ENCODE measurements around the gene ETS2.

ETS2 gene

DNA sequence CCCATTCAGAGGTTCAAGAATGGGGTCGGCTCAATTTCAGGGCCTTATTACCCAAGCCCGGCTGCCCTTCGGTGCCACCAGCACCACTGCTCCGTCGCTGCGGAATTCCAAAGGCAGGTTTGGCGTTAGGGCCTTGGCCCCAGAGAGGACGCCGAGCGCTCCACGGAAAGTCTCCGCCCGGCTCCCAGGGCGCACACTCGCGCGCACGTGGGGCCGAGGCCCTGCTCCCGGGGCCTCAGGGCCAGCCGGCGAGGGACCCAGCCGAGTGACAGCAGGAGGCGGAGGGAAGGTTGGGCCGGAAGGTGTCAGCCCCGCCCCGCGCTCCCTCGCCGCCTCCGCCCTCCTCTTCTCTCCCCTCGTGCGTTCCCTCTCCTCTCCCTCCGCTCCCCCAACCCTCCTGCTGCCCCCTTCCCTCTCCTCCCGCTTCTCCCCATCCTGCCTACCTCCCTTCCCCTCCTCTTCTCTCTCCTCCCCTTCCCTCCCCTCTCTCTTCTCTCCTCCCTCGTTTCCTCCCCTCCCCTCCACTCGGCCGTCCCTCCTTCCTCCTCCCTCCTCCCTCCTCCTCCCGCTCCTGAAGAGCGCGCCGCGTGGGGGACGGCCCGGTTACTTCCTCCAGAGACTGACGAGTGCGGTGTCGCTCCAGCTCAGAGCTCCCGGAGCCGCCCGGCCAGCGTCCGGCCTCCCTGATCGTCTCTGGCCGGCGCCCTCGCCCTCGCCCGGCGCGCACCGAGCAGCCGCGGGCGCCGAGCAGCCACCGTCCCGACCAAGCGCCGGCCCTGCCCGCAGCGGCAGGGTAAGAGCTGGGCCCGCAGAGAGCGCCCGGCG is at the start of gene ETS2:
TSS of gene ETS2 (plus strand) at position 602 of the 825 bp plus-strand sequence. CDS start 4,106 bp downstream, outside the sequence.
- peak; percentile 92 for DNase-seq

DNA sequence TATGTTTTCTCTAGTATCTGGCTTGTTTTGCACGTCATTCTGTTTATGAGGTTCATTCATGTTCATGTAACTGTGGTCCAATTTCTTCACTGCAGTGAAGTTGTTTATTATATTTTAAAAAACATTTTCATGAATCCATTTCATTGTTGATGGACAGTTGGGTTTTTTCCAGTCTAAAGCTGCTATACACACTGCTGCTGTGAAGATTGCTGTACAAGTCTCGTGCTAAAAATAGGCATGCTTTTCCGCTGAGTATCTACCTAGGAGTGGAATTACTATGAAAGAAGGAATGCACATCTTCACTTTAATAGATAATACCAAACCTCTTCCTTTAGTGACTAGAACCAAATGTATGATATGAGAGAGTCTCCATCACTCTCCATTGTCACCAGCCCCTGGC is 49.0 kb upstream of the ETS2 start:
- DNase-seq: no peak

DNA sequence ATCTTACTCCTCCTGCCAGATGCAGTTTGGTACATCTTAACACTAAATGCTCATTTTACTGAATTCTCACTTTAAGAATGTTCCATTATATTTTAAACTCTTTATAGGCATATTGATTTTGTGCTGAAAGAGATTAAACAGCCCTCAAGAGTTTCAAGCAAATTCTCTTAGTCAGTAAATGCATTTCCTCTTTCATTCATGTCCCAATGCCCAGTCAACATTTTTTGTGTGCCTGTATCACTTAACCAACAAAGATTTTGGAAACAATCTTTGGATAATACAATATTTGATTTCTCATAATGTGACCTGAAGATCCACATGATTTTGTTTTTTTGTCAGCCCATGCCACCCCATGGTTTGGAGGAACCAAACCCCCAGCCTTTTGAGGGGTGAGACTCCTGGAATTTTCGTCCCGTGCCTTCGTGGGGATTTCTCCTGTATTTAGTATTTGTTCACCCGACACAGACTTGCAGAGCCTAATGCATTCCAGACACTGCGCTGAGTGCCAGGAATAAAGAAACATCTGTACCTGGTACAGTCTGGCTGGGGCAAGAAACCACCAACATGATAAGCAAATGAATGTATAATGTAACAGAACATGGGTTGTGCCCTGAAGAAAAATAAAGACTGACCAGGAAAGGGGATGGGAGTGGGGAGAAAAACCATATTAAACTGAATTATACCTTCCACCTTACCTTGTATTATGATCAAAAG is 47.1 kb upstream of the ETS2 start:
- no peak for DNase-seq

DNA sequence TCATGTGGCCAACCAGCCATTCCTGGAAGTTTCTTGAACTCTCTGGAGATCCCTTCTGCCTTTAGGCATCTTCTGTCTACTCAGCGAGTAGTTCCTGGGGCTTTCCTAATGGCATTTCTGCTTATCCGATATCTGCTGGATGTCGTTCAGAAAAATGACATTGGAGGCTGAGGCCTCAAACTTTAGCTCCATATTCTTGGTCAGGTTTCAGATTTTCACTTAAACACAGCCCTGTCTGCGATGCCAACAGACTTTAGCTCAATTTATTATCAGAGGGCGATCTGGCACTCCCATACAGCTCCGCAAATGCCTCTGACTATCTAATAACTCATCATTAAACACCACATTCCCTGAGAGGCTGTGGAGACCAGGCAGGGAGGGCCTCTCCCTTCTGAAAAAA is 46.3 kb upstream of the ETS2 start:
- no peak for DNase-seq

DNA sequence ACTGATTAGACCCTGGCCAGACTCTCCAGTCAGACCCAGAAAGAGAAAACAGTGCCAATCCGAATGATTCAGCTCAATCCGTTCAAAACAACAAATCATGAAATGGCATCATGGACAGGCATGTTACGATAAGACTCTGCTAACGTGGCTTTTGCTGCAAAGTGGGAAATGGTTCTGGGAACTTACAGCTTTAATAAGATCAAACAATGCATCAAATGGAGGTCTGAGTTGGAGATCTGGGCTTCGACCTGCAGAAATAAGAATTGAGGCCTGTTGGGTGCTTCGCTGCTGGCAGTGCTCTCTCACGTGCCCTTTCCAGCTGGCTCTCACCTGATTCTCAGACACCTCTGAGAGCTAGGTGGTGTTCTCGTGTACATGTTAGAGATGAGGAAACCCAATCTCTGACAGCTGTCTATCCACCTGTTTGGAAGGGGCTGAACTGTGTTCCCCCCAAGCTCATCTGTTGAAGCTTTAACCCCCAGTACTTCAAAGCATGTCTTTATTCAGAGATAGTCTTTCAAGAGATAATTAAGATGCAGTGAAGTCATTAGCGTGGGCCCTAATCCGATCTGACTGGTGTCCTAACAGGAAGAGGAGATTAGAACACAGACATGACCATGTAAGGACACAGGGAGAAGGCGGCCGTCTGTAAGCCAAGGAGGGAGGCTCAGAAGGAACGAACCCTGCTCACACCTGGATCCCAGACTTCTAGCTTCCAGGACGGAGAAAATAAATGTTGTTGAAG is 45.5 kb upstream of the ETS2 start:
- no peak for DNase-seq

DNA sequence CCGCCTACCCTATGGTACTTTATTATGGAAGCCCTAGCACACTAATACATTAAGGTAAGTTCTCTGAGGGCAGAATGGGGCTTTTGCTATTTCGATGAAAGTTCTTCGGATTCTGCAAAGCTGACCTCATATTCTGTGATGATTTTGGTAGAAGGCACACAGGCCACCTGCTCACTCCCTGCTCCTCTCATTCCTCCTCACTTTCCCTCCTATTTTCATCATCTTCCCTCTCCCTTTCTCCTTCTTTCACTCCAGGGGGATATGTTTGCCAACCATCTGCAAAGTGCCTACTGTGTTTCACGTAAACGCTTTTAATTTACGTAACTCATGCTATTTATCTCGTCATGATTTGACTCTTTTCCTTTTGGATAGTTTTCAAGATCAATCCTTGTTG is 45.0 kb upstream of the ETS2 start:
- no peak for DNase-seq

DNA sequence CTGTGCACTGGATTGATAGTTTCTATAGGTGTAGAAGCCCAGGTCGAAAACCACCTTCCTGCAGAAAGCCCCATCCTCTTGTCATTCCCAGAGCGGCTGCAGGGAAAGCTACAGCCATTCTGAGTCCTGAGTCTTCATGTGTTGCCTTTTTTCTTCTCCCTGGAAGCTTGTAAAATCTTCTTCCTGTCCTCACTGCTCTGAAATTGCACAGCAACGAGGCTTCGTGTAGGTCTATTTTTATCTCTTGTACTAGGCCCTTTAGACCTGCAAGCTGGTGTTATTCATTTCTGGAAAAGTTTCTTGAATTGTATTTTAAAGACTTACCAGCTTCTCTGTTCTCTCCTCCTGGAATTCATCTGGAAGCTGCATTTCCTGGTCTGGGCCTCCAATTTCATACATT is 44.2 kb upstream of the ETS2 start:
- DNase-seq: no peak

DNA sequence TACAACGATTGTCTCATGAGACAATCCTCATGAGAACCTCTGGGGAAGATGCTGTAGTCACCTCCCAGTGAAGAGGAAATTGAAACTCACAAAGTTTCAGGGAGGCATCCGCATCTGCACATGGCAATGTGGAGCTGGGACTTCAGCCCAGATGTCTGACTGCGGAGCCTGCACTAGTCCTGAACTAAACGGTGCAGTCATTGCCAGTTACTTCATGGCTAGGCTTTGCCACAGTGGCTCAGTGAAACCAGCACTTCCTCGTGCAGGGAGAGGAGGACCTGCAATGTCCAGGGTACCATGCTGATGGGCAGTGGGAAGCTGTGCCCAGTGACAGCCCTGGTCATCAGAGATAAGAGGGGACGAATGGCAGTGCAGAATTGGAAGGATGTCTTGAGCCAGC is 40.7 kb upstream of the ETS2 start:
- no peak for DNase-seq

DNA sequence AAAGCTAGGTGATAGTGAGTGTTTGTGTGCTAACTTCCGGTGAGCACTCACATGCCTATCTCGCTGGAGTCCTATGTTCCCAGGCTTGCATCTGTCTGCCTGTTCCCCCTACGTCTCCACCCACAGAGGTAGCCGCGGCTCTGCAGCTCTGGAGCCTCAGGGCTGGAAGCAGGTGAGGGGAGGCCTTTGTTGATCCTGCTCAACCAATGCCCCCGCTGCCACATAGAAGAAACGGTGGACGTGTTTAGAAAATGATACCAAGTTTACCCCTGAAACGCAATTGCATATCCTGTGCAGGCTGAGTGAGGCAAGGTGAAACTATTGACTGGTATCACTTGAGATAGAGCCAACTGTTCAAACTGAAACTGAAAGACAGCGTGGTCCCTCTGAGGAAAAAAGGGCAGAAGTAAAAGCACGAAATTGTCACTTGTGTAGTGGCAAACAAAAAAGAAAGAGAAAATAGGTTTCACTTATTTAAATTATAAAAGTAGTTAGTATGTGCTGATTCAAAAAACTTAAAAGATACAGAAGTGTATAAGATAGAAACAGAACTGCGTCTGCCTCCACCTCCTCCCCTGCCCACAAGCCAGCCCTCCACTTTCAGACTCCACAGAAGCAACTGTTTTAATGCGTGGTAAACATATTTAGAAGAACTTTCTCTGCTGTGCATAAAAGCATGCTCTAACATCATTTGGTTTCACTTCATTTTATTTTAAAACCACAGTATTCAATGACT is 38.6 kb upstream of the ETS2 start:
- no peak for DNase-seq

DNA sequence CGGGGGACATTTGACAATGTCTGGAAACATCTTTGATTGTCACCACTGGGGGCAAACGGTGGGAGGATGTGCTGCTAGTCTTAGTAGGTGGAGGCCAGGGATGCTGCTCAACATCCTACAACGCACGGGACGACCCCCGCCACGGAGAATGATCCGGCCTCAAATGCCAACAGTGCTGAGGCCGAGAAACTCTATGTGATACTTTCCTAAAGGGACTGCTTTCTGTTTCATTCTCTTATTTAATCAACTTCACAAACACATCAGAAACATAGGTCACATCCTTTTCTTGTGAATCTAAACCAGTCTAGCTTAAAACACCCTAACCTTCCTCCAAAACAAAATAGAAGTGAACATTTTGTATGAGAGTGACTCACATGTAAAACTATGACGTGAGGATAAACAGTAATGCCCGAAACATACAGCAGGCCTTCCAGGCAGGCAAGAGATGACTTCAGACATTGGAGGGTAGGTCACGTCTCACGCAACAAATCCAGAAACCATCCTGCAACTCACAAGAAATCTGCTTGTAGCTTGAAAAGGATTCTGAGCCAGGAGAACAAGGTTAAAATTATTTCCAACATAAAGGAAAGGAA is 37.2 kb upstream of the ETS2 start:
- DNase-seq: no peak

DNA sequence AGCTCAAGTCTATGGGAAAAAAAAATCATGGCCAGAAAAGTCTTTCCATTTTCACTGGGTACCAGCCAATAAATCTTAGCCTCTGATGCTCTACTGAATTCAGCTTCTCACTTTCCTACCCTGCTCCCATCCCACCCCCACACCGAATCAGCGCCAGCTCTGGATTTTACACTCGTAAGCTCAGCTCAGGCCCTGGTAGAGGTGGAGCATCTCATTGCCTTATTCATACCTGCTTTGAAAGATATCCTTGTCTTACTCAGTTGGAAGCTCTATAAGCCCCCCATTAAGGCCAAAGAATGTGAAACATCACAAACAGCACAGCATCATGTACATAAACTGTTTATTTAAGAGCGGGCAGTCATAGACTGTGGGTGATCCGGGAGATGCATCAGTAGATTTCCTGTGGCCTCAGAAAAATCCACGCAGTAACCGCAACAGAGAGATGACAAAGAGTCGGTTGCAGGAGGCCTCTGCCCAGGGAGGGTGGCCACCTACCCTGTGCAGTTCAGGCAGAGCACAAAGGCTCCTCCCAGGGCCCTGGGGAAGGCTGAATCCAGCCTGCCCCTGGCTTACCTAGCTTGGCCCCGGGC is 36.4 kb upstream of the ETS2 start:
- no peak for DNase-seq

DNA sequence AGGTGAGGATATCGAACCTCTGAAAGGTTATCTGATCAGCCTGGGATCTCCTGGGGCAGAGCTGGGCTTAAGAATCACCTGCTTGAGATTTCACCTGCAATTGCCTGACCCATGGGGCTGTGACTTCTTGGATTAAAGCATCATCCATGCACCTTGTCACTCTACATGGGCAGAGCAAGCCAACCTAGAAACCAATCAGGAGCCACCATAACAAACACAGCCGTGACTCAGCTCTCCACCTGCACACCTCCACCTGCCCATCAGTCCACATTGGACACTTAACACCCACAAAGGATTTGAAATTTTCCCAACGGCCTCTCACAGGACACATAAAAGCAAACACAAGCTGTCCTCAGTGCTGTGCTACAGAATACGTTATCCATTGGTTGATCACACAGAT is 35.1 kb upstream of the ETS2 start:
- DNase-seq: no peak

DNA sequence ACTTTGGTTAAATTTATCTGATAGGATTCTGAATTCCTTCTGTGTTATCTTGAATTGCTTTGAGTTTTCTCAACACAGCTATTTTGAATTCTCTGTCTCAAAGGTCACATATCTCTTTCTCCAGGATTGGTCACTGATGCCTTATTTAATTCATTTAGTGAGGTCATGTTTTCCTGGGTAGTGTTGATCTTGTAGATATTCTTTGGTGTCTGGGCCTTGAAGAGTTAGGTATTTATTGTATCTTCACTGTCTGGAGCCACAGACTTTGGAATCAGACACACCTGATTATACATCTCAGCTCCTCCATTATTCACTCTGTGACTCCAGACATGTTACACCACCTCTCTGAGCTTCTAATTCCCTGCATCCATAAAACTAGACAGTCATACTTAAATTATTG is 34.2 kb upstream of the ETS2 start:
- DNase-seq: no peak

DNA sequence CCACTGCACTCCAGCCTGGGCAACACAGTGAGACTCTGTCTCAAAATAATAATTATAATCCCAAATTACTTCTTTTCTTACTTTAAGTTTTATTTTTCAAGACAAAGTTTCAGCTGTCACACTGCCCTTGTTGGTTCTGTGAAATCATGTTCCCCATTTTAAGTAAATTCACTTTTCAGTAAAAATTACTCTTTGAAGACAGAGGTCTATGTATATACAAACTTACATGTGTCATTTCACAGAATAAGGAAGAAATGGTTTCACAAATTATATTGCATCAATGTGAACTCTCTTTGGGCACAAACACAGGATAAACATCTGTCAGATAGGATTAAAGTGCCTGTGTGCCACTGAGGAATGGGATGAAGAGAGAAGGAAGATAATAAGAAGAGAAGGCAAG is 33.1 kb upstream of the ETS2 start:
- no peak for DNase-seq

DNA sequence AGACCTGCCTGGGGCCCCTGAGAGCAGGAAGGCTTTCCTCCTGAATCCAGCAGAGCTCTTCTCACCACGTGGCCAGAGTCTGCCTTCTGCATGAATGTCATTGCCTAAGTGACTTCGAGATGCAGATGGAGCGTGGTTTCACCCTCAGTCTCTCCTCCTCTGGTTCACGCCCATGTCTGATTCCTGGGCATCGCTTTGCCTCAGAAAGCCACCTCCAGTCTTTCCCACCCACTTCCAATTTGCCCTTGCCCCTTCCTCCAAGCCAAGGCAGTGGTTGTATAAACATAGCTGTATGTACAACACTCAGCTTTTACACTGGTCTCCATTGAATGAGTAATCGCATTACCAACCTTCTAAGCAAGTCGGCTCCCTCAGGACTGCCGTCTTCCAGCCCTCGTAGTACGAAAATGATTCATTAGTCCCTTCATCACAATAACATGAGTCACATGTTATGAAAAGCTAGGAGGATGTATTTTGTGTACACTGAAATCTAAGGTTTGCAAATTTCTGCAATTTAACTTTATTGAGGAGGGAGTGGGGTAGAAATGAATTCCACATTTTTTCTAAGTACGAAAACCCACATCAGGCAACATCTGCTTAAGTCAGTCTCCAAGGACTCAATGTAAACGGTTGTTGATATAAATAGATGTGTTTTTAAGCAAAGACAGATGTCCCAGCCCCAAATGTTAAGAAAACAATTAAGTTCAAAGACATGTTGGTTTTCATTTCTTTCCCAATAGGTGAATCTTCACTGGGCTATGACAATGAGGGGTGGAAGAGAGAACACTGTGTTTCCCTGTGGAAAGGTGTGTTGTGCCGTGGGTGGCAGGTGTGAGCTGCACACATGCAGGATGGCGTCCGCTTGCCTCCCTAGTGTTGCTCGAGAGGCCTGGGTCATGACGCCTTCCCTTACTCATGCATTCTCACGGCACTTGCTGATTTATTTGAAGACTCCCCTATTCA is 32.3 kb upstream of the ETS2 start:
- no peak for DNase-seq

DNA sequence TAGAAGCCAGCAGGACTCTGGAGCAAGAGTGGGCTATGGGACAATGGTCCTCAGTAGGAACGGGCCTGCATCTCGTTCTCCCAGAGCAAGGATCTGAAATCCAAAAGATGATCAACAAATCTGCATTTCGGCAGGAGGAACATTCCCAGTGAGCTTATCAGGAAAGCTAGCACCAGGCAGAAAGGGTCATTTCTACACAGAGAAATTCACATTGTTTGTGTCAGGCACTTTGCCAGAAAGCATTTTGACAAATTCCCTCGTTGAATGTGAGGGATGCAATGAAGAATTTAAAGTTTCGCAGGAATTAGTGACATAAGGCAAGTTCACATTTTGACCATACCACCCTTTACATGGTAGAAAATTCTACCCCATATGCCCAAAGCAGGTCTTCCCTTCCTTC is 31.6 kb upstream of the ETS2 start:
- no peak for DNase-seq

DNA sequence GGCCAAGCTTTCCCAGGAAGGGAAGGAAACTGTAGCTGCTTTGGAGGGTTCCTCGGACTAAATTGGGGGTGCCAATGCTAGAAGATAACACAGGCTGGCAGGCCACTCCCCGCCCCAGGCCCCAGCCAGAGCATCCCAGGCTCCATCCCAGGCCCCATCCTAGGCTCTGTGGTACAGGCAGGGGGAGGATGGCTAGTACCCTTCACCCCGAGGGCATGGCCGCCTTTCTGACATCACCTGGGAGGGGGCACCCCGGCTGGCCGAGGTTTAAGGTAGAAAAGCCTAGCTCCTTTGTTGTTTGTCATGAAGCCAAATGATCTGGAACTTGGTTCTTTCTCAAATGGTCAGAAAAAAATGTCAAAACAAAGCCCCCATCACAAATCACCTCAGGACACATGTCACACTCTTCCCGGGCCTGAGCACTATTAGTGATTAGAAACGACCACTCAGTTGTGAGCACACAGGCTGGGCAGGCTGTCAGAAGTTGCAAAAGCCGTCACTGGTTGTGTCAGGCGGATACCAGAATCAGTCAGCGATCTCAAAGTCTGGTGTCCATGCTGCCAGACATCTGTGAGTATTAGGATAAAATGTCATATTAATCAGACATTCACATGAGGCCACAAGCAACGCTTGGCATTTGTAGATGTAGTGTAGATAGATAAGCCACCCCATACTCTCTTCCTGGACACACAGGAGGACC is 31.0 kb upstream of the ETS2 start:
- no peak for DNase-seq

DNA sequence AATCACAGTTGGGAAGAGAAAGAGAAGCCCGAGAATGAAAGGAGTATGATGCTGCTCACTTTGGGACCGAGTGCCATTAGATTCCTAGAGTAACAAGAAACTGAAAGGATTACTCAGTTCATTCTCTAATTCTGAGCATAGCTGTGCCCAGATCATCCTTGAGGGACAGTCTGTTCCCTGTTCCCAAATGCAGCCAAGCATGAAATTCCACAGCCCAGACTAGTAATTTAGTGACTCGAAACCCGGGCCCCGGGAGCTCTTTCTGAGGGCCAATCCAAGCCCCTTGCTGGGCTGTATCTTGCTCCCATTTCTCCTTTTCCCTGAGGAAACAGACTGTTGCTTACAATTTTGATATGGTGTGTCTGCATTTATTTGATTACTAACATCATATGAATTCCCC is 30.0 kb upstream of the ETS2 start:
- no peak for DNase-seq

DNA sequence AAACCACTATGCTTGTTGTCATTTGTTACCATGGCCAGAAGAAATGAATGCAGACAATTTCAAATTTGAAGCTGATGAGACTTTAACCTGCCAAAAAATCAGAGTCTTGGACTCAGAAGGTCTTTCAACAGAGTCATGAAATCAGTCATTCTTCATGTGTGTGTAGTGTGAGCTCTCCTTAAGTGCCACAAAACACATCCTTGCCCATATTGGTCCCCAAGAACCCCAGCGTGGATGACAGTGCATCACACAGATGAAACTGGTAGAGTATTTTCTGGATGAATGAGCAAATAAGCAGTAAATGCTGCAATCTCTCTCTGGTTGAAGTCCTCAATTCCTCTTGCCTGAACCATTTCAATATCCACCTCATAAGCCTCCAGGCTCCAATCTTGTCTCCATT is 28.7 kb upstream of the ETS2 start:
- no peak for DNase-seq

DNA sequence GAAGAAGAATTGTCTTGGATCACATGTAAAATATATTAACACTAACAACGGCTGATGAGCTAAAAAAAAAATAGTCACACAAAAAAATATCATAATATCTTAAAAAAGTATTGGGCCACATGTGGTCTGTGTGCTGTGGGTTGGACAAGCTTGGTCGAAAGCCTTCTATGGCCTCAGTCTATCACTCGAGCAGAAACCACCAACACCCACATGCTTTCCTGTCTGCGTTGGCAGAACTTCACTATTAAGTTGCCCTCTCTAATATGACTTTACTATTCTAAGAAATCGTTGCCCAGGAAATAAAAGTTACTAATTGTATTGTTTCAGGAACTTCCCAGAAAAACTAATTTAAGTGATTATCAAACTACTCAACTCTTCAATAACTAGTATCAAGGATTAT is 28.2 kb upstream of the ETS2 start:
- DNase-seq: no peak

DNA sequence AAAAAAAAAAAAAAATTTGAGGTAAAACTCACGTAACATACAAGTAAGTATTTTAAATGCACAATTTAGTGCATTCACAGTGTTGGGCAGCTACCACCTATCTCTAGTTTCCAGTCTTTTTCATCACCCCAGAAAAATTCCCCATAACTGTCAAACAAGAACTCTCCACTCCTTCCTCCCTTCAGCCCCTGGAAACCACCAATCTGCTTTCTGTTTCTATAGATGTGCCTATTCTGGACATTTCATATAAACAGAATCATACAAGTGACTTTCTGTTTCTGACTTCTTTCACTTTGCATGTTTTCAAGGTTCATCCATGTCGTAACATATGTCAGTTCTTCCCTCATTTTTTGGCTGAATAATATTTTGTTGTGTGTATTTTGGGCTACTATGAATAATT is 24.9 kb upstream of the ETS2 start:
- DNase-seq: no peak

Data from NCI-H1092 (cell line).